Stimulated activated CD8-positive, alpha-beta memory T cell treated with anti-CD3 and anti-CD28 coated beads, Interleukin-15, amount 100 ng/mL, for 24 hours (primary cell): ENCODE measurements around the gene PRKN.

Source experiments
- DNase-seq: peaks from one replicate; pipeline ENCODE4 v3.0.0-alpha.2; 2020; ENCODE audit warnings: low read depth

PRKN gene

DNA sequence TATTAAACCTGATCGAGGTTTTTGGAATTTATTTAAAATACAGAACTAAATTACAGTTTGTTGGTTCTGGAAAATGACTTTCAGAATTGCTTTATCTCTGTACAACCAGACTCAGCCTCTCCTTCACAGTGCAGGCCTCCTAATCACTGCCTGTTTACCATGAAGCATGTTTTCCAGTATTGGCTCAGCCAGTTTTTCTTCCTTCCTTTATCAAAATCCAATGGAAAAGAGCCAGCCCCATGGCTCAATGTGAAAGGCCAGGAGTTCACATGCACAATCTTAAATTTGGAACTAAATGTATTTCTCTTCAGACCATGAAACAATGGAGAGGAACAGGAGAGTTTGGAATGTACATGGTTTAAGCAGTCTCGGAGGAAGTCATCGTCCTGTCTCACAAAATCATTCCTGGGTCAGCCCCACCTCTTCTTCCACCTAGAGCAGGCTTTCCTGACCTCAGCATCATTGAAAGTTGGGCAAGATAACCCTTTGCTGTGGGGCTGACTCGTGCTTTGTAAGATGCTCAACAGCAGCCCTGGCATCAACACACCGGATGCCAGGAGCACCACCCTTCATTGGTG, 772.8 kb downstream of the PRKN start:
- DNase-seq, result no peak

DNA sequence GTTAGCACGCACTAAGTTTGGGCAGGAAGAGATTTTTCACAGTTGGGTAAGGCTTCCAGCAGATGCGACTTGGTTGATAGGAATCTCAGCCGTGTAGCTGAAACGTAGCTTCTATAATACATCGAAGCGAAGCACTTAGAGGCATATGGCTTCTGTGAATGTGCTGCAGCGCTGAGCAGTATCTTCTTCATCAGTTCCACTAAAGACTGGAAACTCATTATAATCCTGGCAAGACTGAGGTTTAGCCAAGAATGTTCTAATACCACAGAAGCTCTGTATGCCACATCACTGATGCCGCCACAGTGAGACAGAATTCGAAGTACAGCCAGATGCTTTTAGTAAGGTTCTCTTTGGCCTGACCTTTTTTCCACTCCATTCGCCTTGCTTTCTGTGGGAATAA, 773.5 kb downstream of the PRKN start:
- DNase-seq, result no peak

DNA sequence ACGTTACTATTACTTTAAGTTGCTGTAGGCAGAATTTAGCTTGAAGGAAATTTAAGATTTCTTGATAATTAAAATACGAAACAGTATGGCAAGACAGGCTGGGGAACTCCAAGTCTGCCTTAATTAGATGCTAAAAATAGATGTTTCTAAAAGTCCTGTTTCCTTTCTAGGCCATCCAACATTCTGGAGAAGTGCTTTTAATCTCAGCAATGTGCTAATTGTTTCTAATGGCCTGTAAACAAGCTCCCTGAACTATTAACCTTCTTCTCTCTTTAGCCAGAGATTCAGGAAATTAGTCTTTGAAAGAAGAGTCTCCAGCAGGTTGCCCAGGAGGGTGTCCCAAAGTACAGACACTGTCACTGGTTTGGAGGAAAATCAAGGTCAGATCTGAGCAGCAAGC, 776.4 kb downstream of the PRKN start:
- no peak for DNase-seq

DNA sequence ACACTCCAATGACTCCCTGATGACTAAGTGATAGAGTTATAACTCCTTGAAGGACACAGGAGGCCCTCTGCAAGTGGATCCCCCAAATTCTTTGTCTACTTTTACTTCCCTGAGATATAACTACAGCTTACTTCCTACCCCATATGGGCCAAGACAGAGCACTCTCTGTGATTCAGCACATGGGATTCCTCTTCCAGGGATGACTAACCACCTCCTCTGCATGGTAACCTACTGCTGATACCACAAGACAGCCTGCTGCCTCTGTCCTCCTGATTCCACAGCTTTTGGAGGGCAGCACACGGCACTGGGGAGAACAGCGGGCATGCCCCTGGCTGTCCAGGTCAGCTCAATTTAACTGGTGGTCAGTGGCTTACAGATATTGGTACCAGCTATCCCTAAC, 778.0 kb downstream of the PRKN start:
- no peak for DNase-seq

DNA sequence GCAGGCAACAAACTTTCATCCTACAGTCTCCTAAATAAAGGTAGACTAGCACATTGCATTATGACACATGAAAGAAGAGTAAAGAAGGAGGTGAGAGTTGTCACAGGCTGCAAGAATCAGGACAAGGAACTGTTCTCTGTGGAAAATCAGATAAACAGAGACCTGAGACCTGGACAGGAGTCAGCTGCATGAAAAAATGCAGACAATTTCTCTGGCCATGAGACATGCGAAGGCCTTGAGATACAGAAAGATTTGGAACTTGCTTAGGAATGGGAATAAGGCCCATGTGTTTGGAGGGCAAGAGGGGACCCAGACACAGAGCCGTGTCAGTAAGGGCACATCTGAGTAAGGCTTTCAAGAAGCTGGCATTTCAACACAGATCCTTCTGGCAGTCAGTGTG, 779.1 kb downstream of the PRKN start:
- no peak for DNase-seq

DNA sequence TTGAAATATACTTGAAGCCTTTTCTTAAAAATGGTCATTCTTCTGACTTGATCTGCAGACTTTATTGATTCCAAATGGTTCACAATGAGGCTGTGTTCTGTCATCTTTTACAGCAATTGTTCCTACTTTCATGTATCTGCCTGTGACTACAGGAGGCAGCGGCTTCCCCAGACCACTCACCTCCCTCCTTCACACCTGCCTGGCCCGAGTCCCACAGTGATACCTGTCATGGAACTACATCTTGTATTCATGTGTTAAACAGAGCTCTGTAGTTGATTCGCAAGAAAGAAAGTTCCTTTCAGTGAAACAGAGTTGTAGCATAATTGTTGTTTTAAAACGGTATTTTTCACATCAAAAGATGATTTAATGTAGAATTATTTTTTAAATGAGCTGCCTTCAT, 780.2 kb downstream of the PRKN start:
- no peak for DNase-seq

DNA sequence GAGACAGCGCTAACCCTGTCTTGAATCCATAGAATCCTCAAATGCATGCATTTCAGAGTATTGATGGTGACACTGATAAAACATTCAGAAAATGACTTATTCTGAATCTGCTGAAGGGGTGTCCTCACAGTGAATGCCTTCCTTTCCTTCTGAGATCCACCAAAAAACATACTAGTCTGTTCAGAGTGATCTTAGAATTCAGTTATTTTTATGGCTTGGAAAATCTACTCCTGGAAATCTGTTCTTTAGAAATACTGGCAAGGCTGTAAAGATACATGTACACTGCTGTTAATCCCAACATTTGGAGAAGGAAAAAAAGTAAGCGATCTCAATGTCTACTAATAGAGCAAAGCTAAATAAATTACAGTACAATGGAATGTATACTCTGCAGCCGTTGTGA, 781.1 kb downstream of the PRKN start:
- no peak for DNase-seq

DNA sequence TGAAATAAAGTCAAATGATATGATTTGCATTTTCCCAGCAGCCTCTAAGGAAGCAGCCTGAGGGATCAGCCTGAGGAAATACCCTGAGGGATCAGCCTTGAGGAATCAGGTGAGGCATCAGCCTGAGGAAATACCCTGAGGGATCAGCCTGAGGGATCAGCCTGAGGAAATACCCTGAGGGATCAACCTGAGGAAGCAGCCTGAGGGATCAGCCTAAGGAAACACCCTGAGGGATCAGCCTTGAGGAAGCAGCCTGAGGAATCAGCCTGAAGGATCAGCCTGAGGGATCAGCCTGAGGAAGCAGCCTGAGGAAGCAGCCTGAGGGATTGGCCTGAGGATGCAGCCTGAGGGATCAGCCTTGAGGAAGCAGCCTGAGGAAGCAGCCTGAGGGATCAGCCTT, 784.0 kb downstream of the PRKN start:
- no peak for DNase-seq

DNA sequence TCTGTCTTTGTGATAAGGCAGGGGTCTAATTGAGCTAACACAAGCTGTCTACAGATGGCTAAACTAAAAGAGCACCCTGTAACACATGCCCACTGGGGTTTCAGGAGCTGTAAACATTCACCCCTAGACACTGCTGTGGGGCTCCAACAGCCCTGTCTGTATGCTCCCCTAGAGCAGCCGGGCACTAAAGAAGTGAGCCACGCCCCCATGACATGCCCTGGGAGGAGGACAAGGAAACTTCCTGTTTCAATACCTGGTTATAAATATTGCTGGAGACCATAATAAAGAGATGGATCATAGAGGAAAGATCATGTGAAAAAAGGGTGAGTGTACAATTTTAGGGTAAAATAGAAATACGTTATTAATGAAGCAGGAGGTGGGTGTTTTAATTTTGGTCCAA, 786.0 kb downstream of the PRKN start:
- DNase-seq, result no peak

DNA sequence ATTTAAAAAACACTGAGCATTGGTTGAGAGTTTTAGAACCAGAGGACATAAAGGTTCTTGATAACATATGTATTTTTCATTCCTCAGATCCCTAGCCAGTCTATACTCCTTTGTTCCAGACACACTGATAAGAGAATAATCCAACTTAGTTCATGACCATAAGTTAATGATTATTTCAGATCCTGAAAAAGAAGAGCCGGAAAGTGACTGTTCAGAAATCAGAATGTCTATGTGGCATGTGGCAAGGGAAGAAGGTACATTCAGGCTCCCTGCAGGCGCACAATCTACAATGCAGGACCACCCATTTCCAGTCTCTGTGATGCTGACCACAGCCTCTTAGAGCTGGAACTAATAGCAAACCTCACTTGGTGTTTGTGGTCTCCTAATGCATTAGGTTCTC, 787.0 kb downstream of the PRKN start:
- DNase-seq, result no peak

DNA sequence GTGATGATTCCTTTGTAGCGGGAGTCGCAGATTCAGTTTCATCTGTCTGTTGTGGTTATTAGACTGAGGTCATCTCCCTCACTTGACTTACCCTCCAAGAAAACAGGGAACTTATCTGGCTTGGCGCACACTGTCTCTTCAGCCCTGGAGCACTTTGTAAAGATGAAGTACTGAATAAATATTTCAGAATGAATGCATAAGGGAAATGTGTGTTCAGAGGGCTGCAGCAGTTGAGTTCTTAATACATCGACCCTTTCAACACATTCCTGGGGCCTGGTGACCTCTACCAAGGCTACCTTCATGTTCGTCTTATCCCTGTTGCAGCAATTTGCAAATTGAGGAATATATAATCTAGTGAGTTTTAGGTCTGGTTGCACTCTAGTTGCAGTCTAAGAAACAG, 801.2 kb downstream of the PRKN start:
- no peak for DNase-seq

DNA sequence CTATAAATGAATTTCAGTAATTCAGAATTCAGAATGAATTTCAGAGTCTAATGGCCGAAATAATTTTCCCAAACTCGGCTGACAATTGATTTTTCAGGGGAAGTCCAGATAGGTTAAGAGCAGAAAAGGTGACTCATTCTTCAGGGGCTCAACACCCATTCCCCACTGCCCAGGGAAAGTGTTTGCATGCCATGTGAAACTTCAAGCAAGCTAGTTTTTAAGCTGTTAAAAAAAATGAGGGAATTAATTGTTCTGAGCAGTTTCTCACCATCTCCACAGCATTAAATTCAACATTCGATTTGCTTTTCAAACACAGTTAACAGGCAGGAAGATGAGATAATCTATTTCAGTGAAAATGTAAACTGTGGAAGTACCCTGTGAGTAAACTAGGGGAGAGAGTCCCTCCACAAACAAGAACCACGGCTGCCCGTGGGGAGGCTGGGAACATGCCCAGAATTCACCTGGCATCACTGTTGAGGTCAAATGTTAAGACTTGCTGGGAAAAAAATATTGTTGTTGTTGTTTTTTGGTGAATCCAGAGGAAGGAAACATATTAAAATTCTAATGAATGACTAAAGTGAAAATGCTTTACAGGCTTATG, 803.0 kb downstream of the PRKN start:
- no peak for DNase-seq

DNA sequence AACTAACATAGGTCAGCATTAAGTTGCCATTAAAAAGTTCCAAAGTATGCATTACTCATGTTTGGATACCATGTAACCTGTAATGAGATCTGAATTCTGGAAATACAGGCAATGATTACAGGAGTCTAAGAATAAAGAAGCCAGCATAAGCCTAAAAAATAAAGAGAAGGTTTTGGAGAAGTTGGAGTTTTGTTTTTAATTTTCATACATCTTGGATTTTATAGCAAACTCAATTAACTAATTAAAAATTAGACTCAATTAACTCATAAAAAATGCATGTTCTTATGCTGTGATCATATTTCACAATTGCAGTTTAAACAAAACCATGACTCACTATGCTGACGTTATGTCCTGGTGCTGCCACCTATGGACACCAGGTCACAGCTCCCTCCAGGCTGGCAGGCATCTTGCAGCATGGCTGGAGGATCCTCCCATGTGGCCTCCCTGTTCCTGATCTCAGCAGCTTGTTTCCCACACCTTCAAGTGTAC, 804.9 kb downstream of the PRKN start:
- DNase-seq, result no peak

DNA sequence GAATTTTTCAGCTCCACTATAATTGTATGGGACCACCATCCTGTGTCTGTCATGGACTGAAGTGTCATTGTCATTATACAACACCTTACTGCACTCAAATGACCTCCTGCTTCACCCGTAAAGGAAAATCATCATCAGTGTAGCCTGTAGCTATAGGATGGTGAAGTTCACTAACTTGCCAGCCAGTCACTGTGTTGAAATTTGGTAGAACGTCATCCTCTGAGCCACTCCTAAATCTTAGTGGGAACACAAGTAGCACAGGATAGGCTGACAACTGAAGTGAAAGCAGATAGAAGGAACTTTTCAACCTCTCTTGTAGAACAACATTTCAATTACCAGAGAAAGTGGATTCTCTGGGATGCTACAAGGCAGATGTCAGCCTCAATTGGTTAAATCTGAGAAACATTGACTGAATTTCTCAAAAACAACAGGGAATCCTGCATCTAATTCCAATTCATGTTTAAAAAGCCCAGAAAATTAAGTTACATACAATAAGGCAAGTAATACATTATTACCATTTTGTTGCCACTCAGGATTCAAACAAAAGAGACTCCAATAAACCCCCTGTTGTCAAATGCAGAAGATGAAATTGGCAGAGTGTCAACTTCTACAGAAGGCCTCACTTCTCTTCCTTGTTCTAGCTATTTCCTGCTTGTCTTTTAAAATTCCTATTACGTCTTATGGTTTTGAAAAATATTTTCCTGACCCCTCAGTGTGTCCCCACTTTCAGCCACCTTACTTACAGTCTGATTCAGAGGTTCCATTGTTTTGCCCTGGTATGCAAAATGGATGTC, 805.8 kb downstream of the PRKN start:
- no peak for DNase-seq

DNA sequence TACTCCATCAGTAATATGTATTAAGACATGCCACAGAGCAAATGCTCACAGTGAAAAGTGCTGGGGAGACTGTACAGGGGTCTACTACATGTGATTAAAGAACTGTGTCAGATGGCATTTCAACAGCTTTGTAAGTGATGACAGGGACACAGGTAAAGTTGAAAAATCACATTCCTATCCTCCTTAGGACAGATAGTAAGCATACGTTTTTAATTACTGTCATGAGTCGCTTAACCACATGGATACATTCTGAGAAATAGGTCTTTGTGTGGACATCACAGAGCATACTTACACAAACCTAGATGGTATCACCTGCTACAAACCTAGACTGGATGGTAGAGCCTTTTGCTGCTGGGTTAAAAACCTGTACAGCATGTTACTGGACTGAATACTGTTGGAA, 807.9 kb downstream of the PRKN start:
- no peak for DNase-seq

DNA sequence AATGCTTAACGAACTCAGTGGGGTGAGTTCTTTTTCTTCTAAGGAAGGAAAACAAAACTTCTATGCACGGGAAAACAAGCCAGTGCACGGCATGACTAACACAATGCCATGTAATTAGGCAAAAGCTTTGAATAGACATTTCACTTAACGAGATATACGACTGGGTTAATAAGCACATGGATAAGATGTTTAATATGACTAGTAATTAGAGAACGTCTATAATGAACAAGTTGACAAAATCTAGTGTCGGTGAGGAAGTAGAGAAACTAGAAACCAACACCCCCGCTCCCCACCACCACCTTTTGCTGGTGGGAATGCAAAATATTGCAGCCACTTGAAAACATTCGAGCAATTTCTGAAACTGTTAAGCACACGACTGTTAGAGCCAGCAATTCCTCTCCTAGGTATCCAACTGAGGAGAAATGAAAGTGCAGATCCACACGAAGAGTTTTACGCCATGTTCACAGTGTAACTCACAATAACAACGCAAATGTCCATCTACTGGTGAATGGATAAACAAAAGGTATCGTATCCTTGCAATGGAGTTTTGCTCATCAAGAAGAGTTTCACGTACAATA, 808.8 kb downstream of the PRKN start:
- DNase-seq, result no peak

DNA sequence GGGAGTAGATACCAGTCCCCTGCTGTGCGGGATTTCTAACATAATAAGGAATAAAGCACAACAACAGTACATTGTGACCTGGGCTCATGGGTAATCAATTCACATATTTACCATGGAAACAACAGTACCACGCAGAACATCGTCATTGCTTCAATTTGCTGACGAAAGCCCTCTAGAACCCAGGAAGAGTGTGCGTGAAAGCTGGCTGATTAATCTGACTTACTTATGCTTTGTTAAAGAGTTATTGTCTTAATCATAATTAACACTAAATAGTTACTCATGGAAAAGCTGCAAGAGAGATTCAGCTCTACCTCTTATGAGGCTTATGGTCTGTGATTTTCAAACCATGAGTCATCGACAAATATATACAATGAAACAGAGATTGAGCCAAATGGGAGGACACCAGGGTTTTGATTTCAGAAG, 809.4 kb downstream of the PRKN start:
- DNase-seq, result no peak

DNA sequence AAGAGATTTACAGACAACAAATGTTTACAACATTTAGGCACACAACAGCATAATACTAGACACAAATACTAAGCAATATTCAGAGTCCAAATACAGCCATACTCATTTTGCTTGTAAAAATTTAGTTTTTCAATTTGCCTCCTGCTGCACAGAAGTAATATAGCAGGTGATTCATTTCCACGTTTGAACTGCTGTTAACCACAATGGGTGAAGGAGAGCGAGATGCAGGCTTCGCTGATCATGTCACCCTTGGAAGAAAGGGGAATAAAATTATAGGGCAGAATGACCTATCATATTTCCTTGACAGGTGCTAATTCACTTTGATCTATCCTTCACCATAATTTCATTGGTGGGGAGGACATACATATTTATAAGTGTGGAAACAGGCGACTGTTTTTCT, 809.9 kb downstream of the PRKN start:
- no peak for DNase-seq

DNA sequence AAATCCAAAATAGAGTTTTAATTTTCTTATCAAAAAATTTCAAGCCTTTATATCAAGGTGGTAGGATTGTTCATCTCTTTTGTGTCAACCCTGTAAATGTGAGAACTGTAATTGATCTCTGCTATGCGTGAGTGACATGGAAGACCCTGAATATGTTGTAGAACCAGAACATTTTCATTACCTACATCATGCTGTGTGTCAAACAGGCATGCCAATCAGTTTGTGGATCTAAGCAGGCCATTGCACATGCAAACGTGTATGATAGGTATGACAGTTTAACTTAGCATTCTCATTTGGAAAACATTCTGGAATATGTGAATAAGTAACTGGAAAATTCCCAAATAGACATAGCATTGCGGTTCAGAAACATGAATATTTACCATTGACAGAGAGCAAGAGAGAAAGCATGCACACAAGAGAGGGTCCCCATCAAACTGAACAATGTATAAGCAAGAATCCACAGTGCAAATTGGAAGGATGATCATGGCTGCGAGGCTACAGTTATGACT, 812.1 kb downstream of the PRKN start:
- DNase-seq, result no peak

DNA sequence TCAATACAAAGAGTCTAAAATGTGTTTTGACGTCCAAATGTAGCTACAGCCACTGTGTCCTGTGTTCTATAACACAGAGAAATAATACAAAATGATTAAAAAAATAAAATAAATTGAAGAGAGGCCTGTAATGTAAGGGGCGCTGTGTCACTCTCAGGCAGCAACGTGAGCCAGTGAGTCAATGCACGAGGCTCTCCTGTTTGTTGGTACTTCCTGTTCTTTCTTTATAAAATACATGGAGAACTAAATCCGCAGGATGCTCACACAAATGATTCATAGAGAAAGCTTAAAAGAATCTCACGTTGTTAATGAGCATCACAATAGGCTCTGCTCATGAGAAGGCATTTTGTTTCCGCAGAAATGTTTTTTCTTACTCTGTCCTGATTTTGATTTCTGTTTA, 818.7 kb downstream of the PRKN start:
- DNase-seq, result no peak

DNA sequence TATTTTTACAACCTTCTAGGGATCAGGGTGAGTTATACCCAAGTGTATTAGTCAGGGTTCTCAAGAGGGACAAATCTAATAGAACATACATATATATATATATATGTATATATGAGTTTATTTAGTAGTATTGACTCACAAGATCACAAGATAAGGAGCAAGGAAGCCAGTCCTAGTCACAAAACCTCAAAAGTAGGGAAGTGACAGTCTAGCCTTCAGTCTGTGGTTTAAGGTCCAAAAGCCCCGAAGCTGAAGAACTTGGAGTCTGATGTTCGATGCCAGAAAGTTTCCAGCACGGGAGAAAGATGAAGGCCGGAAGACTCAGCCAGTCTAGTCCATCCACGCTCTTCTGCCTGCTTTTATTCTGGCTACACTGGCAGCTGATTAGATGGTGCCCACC, 821.0 kb downstream of the PRKN start:
- DNase-seq, result no peak

DNA sequence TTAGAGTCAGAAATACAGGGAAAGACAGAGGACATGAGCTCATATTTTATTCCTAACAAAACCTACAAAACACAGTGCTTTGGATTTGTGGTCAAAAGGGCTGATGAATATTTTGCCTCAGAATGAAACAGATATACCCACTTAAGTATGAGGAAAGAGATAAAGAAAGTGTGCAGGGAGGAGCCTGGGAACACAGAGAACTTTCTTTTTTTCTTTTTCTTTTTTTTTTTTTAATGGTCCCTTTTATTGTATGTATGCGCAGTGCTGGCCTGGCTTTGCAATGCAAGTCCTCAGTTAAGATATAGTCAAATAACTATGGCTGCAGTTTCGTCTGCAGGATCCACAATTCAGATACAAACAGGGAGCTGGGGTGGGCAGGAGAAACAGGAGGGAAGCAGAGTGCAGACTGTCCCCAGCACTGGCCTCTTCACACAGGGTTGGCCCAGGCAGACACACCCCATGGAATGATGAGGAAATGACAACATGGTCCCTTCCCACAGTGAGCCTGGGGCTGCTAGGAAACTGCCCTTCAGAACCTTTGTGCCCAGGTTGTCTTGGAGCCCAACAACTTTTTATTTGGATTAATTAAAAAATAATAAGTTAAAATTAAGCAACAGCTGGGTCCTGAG, 823.9 kb downstream of the PRKN start:
- DNase-seq, result no peak
